WTC11 (cell line): ENCODE results near the gene SSBP2. TPM values are rescaled to one million over a fixed set of nuclear protein-coding genes. Genes with fewer than 3 reads are reported as not detected.
A peak's percentile ranks its signal among the peaks of the same experiment; 100 is the strongest.

Experiments used
- ATAC-seq: fragments of 200-7000 bp; cut with Tn5 transposase; 2 replicates; pipeline ENCODE4 v1.10.0; 2021; ENCODE audit warnings: mild to moderate bottlenecking, moderate library complexity
- CTCF ChIA-PET: fragments of 300-600 bp; sonication (Branson Sonifier 250); formaldehyde crosslinking; loops from one replicate; lab custom pipeline; 2021; ENCODE audit warnings: antibody characterized with exemption; lab: Charles Lee
- POLR2A ChIA-PET: fragments of 350-600 bp; sonication (Branson Sonifier 250); formaldehyde crosslinking; loops from one replicate; lab custom pipeline; 2021; ENCODE audit warnings: antibody characterized with exemption; lab: Charles Lee
- DNase-seq: peaks from one replicate; pipeline ENCODE4 v3.0.0; 2021; ENCODE audit warnings: low spot score
- H3K27ac Mint-ChIP-seq: 2 replicates; pipeline ENCODE4 v1.8.0; 2021; ENCODE audit warnings: mixed read lengths
- H3K27me3 Mint-ChIP-seq: 2 replicates; pipeline ENCODE4 v1.8.0; 2021; ENCODE audit warnings: low read depth, mild to moderate bottlenecking, moderate library complexity, mixed read lengths
- H3K36me3 Mint-ChIP-seq: 2 replicates; pipeline ENCODE4 v1.8.0; 2021; ENCODE audit warnings: mixed read lengths
- H3K4me1 Mint-ChIP-seq: 2 replicates; pipeline ENCODE4 v1.8.0; 2022; ENCODE audit warnings: mixed read lengths
- H3K4me3 Mint-ChIP-seq: 2 replicates; pipeline ENCODE4 v1.8.0; 2021; ENCODE audit warnings: mild to moderate bottlenecking, moderate library complexity, mixed read lengths
- H3K9me3 Mint-ChIP-seq: 2 replicates; pipeline ENCODE4 v1.8.0; 2021; ENCODE audit warnings: mixed read lengths
- ATF3 ChIP-seq: sonication (generic); formaldehyde crosslinking; conservative IDR thresholded peaks from 2 replicates; pipeline ENCODE4 v1.8.1; 2022; ENCODE audit warnings: mild to moderate bottlenecking, missing genetic modification reagents
- CBFB ChIP-seq: sonication (generic); formaldehyde crosslinking; IDR thresholded peaks from 2 replicates; pipeline ENCODE4 v1.8.1; 2022; ENCODE audit warnings: mild to moderate bottlenecking, low read depth, missing genetic modification reagents
- ESRRA ChIP-seq: sonication (generic); formaldehyde crosslinking; IDR thresholded peaks from 2 replicates; pipeline ENCODE4 v1.8.1; 2022; ENCODE audit warnings: mild to moderate bottlenecking, missing genetic modification reagents, borderline replicate concordance
- FOXJ3 ChIP-seq: sonication (generic); formaldehyde crosslinking; IDR thresholded peaks from 2 replicates; pipeline ENCODE4 v1.9.0; 2021; ENCODE audit warnings: missing genetic modification reagents, mild to moderate bottlenecking, borderline replicate concordance
- GABPB1 ChIP-seq: sonication (generic); formaldehyde crosslinking; IDR thresholded peaks from 2 replicates; pipeline ENCODE4 v1.8.1; 2023; ENCODE audit warnings: mild to moderate bottlenecking, missing genetic modification reagents
- IRF2 ChIP-seq: sonication (generic); formaldehyde crosslinking; IDR thresholded peaks from 2 replicates; pipeline ENCODE4 v1.8.0; 2022; ENCODE audit warnings: low read depth, missing genetic modification reagents, borderline replicate concordance
- KAT7 ChIP-seq: sonication (generic); formaldehyde crosslinking; IDR thresholded peaks from 2 replicates; pipeline ENCODE4 v1.8.1; 2023; ENCODE audit warnings: missing genetic modification reagents, mild to moderate bottlenecking, borderline replicate concordance
- NFE2L1 ChIP-seq: sonication (generic); formaldehyde crosslinking; IDR thresholded peaks from 2 replicates; pipeline ENCODE4 v1.8.1; 2023; ENCODE audit warnings: missing genetic modification reagents
- NR3C1 ChIP-seq: sonication (generic); formaldehyde crosslinking; conservative IDR thresholded peaks from 2 replicates; pipeline ENCODE4 v1.8.1; 2023; ENCODE audit warnings: low read depth, mild to moderate bottlenecking, missing genetic modification reagents
- SP1 ChIP-seq: sonication (generic); formaldehyde crosslinking; conservative IDR thresholded peaks from 2 replicates; pipeline ENCODE4 v1.8.1; 2022; ENCODE audit warnings: missing genetic modification reagents
- TEAD4 ChIP-seq: sonication (generic); formaldehyde crosslinking; IDR thresholded peaks from 2 replicates; pipeline ENCODE4 v1.8.0; 2022; ENCODE audit warnings: mild to moderate bottlenecking, missing genetic modification reagents
- ZNF317 ChIP-seq: sonication (generic); formaldehyde crosslinking; IDR thresholded peaks from 2 replicates; pipeline ENCODE4 v1.8.1; 2023; ENCODE audit warnings: low read depth, mild to moderate bottlenecking, moderate library complexity, missing genetic modification reagents, borderline replicate concordance
- ZNF396 ChIP-seq: fragments of 250-450 bp; sonication (Bioruptor Pico); IDR thresholded peaks from 2 replicates; pipeline ENCODE4 v1.8.0; 2021; ENCODE audit warnings: mild to moderate bottlenecking, moderate library complexity, borderline replicate concordance
- total RNA-seq: library from RNA; stranded (reverse); gene quantifications from 3 replicates; pipeline ENCODE4 v1.2.3, GENCODE V29; 2021
- TF ChIP-seq, protein P1 (sequence below): fragments of 250-450 bp; sonication (Bioruptor Pico); IDR thresholded peaks from 2 replicates; pipeline ENCODE4 v1.9.0; 2021; ENCODE audit warnings: mild to moderate bottlenecking
- TF ChIP-seq, protein P2 (sequence below): sonication (generic); formaldehyde crosslinking; IDR thresholded peaks from 2 replicates; pipeline ENCODE4 v1.8.0; 2022; ENCODE audit warnings: missing genetic modification reagents
- TF ChIP-seq, protein P3 (sequence below): fragments of 250-450 bp; sonication (Bioruptor Pico); IDR thresholded peaks from 2 replicates; pipeline ENCODE4 v1.9.0; 2021; ENCODE audit warnings: mild to moderate bottlenecking, borderline replicate concordance

Gene SSBP2
- total RNA-seq, 1 experiment from 2014 or later: 24.9 TPM

DNA sequence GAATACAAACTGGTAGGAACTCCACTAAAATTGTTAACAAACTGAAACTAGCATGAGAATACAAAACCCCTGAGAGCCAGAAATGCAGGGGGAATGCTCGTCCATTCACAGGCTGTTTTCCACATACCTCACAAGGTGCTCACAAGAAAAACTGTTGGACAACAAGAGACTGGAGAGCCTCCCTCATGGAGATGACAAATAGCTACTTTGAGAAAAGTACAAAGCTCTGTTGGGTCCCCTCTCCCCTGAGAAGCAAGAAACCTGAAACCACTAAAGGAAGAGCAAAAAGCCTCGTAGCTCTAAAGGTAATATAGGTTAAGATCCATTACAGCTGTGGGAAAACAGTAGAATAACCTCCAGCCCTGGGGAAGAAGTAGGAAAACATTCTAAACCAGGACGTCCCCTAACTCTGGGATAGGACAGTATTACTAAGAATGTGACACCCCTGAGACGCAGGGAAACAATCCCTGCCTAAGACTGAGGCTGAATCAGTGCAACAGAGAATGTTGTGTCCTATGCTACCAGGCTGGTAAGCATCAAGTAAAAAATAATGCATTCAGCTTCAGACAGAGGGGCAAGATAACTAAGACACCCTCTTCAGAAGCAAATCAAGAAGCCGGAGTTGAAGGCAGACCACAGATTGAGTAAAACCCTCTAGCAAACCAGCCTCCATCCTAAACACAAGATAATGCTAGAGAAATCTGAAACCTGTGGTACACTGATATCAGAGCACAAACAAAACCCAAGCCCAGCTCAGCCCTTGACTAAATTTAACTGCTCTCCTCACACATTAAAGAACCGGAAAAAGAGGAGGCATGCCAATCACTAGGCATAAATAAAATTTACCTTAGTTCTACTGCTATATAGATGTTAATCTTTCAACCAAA is 160.2 kb downstream of the SSBP2 start:
- Mint-ChIP-seq H3K27me3 (no peaks in the 10 kb centered on the region; the same call in 1 of the 2 replicates), H3K4me3 (no peak overlapping the region), H3K36me3 (peaks cover 34% of the 10 kb centered on the region), H3K4me1 (peaks cover 20% of the 10 kb centered on the region), H3K27ac (peak overlapping the region; percentile 89), H3K9me3 (peaks cover 32% of the 10 kb centered on the region)
- TF ChIP-seq, protein P1, sequence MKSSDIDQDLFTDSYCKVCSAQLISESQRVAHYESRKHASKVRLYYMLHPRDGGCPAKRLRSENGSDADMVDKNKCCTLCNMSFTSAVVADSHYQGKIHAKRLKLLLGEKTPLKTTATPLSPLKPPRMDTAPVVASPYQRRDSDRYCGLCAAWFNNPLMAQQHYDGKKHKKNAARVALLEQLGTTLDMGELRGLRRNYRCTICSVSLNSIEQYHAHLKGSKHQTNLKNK: no peak
- TF ChIP-seq, protein P2, sequence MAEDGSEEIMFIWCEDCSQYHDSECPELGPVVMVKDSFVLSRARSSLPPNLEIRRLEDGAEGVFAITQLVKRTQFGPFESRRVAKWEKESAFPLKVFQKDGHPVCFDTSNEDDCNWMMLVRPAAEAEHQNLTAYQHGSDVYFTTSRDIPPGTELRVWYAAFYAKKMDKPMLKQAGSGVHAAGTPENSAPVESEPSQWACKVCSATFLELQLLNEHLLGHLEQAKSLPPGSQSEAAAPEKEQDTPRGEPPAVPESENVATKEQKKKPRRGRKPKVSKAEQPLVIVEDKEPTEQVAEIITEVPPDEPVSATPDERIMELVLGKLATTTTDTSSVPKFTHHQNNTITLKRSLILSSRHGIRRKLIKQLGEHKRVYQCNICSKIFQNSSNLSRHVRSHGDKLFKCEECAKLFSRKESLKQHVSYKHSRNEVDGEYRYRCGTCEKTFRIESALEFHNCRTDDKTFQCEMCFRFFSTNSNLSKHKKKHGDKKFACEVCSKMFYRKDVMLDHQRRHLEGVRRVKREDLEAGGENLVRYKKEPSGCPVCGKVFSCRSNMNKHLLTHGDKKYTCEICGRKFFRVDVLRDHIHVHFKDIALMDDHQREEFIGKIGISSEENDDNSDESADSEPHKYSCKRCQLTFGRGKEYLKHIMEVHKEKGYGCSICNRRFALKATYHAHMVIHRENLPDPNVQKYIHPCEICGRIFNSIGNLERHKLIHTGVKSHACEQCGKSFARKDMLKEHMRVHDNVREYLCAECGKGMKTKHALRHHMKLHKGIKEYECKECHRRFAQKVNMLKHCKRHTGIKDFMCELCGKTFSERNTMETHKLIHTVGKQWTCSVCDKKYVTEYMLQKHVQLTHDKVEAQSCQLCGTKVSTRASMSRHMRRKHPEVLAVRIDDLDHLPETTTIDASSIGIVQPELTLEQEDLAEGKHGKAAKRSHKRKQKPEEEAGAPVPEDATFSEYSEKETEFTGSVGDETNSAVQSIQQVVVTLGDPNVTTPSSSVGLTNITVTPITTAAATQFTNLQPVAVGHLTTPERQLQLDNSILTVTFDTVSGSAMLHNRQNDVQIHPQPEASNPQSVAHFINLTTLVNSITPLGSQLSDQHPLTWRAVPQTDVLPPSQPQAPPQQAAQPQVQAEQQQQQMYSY (CRISPR knock-in tag): no peak
- TF ChIP-seq KAT7 (CRISPR knock-in tag) (no peak), FOXJ3 (CRISPR knock-in tag) (no peak), GABPB1 (no peak), ESRRA (CRISPR knock-in tag) (no peak), CBFB (CRISPR knock-in tag) (no peak), ZNF396 (no peak), NR3C1 (CRISPR knock-in tag) (no peak), TEAD4 (no peak), NFE2L1 (CRISPR knock-in tag) (no peak), ZNF317 (CRISPR knock-in tag) (no peak), SP1 (CRISPR knock-in tag) (no peak), ATF3 (CRISPR knock-in tag) (no peak), IRF2 (CRISPR knock-in tag) (no peak)
- TF ChIP-seq, protein P3, sequence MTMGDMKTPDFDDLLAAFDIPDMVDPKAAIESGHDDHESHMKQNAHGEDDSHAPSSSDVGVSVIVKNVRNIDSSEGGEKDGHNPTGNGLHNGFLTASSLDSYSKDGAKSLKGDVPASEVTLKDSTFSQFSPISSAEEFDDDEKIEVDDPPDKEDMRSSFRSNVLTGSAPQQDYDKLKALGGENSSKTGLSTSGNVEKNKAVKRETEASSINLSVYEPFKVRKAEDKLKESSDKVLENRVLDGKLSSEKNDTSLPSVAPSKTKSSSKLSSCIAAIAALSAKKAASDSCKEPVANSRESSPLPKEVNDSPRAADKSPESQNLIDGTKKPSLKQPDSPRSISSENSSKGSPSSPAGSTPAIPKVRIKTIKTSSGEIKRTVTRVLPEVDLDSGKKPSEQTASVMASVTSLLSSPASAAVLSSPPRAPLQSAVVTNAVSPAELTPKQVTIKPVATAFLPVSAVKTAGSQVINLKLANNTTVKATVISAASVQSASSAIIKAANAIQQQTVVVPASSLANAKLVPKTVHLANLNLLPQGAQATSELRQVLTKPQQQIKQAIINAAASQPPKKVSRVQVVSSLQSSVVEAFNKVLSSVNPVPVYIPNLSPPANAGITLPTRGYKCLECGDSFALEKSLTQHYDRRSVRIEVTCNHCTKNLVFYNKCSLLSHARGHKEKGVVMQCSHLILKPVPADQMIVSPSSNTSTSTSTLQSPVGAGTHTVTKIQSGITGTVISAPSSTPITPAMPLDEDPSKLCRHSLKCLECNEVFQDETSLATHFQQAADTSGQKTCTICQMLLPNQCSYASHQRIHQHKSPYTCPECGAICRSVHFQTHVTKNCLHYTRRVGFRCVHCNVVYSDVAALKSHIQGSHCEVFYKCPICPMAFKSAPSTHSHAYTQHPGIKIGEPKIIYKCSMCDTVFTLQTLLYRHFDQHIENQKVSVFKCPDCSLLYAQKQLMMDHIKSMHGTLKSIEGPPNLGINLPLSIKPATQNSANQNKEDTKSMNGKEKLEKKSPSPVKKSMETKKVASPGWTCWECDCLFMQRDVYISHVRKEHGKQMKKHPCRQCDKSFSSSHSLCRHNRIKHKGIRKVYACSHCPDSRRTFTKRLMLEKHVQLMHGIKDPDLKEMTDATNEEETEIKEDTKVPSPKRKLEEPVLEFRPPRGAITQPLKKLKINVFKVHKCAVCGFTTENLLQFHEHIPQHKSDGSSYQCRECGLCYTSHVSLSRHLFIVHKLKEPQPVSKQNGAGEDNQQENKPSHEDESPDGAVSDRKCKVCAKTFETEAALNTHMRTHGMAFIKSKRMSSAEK (CRISPR knock-in tag): no peak
- ATAC-seq: peak; percentile 79
- DNase-seq: no peak
- POLR2A ChIA-PET: no interaction called here
- CTCF ChIA-PET: no interaction called here
